SU-DHL-6 (cell line): ENCODE data around the gene SKP1.

ENCODE experiments used
- EZH2phosphoT487 ChIP-seq: fragments of 200-600 bp; sonication (generic), shearing (Covaris generic); conservative IDR thresholded peaks from 2 replicates; pipeline ENCODE4 v1.6.1; 2018; ENCODE audit warnings: mild to moderate bottlenecking, antibody characterized with exemption, low read length, moderate library complexity, mixed read lengths
- TF ChIP-seq, protein P1 (sequence below): fragments of 200-600 bp; sonication (generic); IDR thresholded peaks from one replicate; pipeline ENCODE4 v1.5.1; 2017; ENCODE audit warnings: antibody characterized with exemption, mild to moderate bottlenecking, low read length, moderate library complexity; ENCODE audit not compliant: insufficient read depth, poor library complexity, severe bottlenecking

DNA sequence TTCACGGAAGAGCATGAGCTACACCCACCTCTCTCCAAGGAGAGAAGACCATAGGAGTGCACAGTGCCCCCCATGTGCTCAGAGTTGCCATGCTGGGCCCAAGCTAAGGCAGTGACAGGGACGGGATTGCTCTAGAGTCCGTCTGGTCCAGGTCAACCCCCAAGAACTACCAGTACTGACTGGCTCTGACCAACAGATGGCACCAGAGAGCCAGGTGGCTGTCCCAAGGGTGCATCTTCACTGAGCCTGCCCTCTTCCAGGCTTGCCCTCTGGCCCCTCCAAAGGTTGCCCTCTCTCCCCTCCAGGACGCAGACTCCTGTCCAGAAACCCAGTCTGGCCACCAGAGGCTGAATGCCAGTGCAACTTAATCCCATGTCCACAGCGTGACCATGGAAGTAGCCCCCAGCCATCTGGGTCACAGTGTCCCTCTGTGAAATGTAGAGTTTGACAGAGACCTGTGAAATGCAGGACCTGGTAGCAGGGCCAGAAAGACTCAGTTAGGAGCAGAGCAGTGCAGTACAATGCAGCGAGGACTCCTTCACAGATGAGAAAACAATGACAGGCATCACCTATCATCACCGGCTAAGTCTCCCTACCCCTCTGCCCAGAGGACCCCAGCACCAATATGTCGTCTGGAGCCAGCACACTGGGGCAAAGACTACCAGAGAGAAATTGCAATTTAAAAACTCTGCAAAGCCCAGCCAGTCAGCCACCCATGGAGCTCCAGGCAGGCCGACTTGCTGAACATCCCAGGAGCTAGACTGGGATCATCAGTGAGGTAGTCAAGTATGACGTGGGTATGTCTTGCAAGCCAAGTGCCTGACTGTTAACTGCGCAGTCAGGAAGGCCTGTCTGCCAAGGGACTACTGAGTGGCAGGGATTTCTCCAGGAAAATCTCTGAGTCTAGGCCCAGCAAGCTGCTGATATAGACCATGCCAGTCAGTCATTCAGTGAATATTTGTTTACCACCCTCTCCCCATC is 7.7 kb upstream of the SKP1 start:
- TF ChIP-seq, protein P1, sequence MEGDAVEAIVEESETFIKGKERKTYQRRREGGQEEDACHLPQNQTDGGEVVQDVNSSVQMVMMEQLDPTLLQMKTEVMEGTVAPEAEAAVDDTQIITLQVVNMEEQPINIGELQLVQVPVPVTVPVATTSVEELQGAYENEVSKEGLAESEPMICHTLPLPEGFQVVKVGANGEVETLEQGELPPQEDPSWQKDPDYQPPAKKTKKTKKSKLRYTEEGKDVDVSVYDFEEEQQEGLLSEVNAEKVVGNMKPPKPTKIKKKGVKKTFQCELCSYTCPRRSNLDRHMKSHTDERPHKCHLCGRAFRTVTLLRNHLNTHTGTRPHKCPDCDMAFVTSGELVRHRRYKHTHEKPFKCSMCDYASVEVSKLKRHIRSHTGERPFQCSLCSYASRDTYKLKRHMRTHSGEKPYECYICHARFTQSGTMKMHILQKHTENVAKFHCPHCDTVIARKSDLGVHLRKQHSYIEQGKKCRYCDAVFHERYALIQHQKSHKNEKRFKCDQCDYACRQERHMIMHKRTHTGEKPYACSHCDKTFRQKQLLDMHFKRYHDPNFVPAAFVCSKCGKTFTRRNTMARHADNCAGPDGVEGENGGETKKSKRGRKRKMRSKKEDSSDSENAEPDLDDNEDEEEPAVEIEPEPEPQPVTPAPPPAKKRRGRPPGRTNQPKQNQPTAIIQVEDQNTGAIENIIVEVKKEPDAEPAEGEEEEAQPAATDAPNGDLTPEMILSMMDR = peak; percentile 67
- no peak for TF ChIP-seq EZH2phosphoT487
